ENCODE results near the gene TGFBI. TPM values are rescaled to one million over a fixed set of nuclear protein-coding genes. Genes with fewer than 3 reads are reported as not detected.

TGFBI gene
- total RNA-seq, 1 experiment from 2014 or later, result 115 TPM

GRCh38 chr5:136090319-136090718, 61.5 kb downstream of the TGFBI start:
- Histone ChIP-seq H3K27me3 (replicated peaks; ENCODE audit: insufficient read depth, low read depth, low read length, poor library complexity) (no peaks in the 10 kb centered on the region), H3K4me3 (ENCODE audit: low read depth, low read length, poor library complexity, severe bottlenecking) (no peak overlapping the region), H3K27ac (ENCODE audit: low read depth, low read length, poor library complexity, severe bottlenecking) (no peak overlapping the region), H3K4me1 (ENCODE audit: insufficient read depth, low read length, poor library complexity, severe bottlenecking) (peaks cover 8% of the 10 kb centered on the region), H3K36me3 (ENCODE audit: insufficient read depth, low read length, poor library complexity, severe bottlenecking) (no peaks in the 10 kb centered on the region), H3K9me3 (ENCODE audit: low read depth, low read length, poor library complexity, severe bottlenecking) (no peaks in the 10 kb centered on the region)
- POLR2A ChIA-PET (ENCODE audit: low non-redundant PET), result no interaction called here
- DNase-seq (ENCODE audit: low spot score), result no peak
- no peak for TF ChIP-seq EZH2 (IDR thresholded peaks at IDR 0.05; ENCODE audit: borderline replicate concordance, low read depth, low read length, poor library complexity, severe bottlenecking)
- no peak for TF ChIP-seq CTCF (conservative IDR thresholded peaks at IDR 0.05; ENCODE audit: low read depth, low read length)
- CTCF ChIA-PET, result no interaction called here
- BruUV-seq (replicated peaks), result no TSS peak
- intact Hi-C loops (cut with micrococcal nuclease; ENCODE audit: unreplicated experiment), result no loop called here

GRCh38 chr5:136094189-136094912, 65.6 kb downstream of the TGFBI start:
- no peaks in the 10 kb centered on the region for H3K36me3 ChIP-seq (ENCODE audit: insufficient read depth, low read length, poor library complexity, severe bottlenecking)
- H3K4me3 ChIP-seq (ENCODE audit: low read depth, low read length, poor library complexity, severe bottlenecking), result no peak overlapping the region
- ChIA-PET CTCF (no interaction called here), POLR2A (ENCODE audit: low non-redundant PET) (no interaction called here)
- TF ChIP-seq CTCF (conservative IDR thresholded peaks at IDR 0.05; ENCODE audit: low read depth, low read length) (no peak), EZH2 (IDR thresholded peaks at IDR 0.05; ENCODE audit: borderline replicate concordance, low read depth, low read length, poor library complexity, severe bottlenecking) (no peak)
- intact Hi-C loops (cut with micrococcal nuclease; ENCODE audit: unreplicated experiment), result no loop called here
- no peak overlapping the region for H3K27ac ChIP-seq (ENCODE audit: low read depth, low read length, poor library complexity, severe bottlenecking)
- no peaks in the 10 kb centered on the region for H3K9me3 ChIP-seq (ENCODE audit: low read depth, low read length, poor library complexity, severe bottlenecking)
- H3K4me1 ChIP-seq (ENCODE audit: insufficient read depth, low read length, poor library complexity, severe bottlenecking), result peaks cover 8% of the 10 kb centered on the region
- no peak for DNase-seq (ENCODE audit: low spot score)
- peaks cover 10% of the 10 kb centered on the region for H3K27me3 ChIP-seq (replicated peaks; ENCODE audit: insufficient read depth, low read depth, low read length, poor library complexity)
- no TSS peak for BruUV-seq (replicated peaks)

DNA sequence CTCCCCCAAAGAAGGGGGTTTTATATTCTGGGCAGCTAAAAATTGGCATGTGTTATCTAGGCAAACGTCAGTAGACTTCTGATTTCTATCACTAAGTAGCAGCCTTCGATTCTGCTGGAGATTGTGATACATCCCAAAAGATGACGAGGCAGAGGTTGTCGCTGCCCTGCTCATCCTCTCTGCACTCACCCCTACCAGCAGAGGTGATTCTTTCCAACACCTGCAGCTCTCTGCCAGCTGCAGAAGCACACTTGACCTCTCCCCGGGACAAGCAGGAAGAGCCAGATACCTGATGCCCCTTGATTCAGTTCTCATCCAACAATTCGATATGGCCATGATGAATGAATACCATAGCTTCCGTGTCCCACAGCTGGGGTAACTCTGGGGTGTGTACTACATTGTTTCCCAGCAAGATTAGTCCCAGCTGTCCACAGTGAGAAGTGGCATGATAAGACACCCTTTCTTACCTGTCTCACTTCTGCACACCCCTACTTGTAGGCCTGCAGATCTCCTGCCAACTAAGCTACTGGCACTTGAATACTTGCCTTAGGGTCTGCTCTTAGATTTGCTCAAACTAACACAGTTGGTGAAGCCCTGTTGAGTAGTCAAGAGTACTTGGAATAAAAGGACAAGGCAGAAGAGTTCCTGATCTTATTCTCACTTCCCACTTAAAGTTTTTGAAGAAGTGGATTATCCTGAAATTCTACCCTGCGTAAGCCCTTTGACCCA, 66.3 kb downstream of the TGFBI start:
- H3K27me3 ChIP-seq (replicated peaks; ENCODE audit: insufficient read depth, low read depth, low read length, poor library complexity), result peaks cover 10% of the 10 kb centered on the region
- H3K4me1 ChIP-seq (ENCODE audit: insufficient read depth, low read length, poor library complexity, severe bottlenecking), result peaks cover 8% of the 10 kb centered on the region
- DNase-seq (ENCODE audit: low spot score), result no peak
- no peaks in the 10 kb centered on the region for H3K9me3 ChIP-seq (ENCODE audit: low read depth, low read length, poor library complexity, severe bottlenecking)
- no peak overlapping the region for H3K4me3 ChIP-seq (ENCODE audit: low read depth, low read length, poor library complexity, severe bottlenecking)
- no peak overlapping the region for H3K27ac ChIP-seq (ENCODE audit: low read depth, low read length, poor library complexity, severe bottlenecking)
- H3K36me3 ChIP-seq (ENCODE audit: insufficient read depth, low read length, poor library complexity, severe bottlenecking), result no peaks in the 10 kb centered on the region
- CTCF ChIA-PET, result no interaction called here
- no TSS peak for BruUV-seq (replicated peaks)
- intact Hi-C loops (cut with micrococcal nuclease; ENCODE audit: unreplicated experiment), result no loop called here
- TF ChIP-seq EZH2 (IDR thresholded peaks at IDR 0.05; ENCODE audit: borderline replicate concordance, low read depth, low read length, poor library complexity, severe bottlenecking) (no peak), CTCF (conservative IDR thresholded peaks at IDR 0.05; ENCODE audit: low read depth, low read length) (no peak)
- POLR2A ChIA-PET (ENCODE audit: low non-redundant PET), result no interaction called here
